PC-9 (cell line): ENCODE measurements around the gene LMBR1.

ENCODE experiments used
- EZH2 ChIP-seq: fragments of 200-600 bp; sonication (generic); IDR thresholded peaks from 2 replicates; pipeline ENCODE4 v1.8.0; 2017; ENCODE audit warnings: antibody characterized with exemption, low read depth
- TF ChIP-seq, protein P1 (sequence below): fragments of 200-600 bp; sonication (generic); conservative IDR thresholded peaks from 2 replicates; pipeline ENCODE4 v1.6.1; 2017; ENCODE audit warnings: mixed run types, antibody characterized with exemption, mild to moderate bottlenecking, moderate library complexity

DNA sequence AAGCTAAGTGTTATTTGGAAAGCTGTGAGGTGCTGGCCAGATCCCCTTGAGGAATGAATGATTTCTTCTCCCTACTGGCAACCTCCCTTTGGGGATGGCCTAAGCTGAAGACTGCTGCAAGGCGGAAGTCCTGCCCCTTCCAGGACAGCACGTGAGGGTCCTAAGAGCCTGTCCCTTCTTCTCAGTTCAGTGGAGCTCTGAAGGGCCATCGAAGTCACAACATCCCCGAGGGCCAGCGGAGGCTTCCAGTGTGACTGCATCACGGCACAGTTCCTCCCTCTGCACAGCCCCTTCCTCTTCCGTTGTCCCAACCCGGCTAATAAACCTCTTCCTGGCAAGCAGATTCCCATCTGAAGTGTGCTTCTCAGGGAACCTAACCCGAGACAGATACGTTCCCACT is 208.7 kb downstream of the LMBR1 start:
- TF ChIP-seq, protein P1, sequence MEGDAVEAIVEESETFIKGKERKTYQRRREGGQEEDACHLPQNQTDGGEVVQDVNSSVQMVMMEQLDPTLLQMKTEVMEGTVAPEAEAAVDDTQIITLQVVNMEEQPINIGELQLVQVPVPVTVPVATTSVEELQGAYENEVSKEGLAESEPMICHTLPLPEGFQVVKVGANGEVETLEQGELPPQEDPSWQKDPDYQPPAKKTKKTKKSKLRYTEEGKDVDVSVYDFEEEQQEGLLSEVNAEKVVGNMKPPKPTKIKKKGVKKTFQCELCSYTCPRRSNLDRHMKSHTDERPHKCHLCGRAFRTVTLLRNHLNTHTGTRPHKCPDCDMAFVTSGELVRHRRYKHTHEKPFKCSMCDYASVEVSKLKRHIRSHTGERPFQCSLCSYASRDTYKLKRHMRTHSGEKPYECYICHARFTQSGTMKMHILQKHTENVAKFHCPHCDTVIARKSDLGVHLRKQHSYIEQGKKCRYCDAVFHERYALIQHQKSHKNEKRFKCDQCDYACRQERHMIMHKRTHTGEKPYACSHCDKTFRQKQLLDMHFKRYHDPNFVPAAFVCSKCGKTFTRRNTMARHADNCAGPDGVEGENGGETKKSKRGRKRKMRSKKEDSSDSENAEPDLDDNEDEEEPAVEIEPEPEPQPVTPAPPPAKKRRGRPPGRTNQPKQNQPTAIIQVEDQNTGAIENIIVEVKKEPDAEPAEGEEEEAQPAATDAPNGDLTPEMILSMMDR = no peak
- TF ChIP-seq EZH2 = no peak
